ENCODE measurements around the gene MSRB1.

GRCh38 chr16:1961651-1962067 is 18.7 kb upstream of the MSRB1 start:
- no peak for TF ChIP-seq GATA2 (IDR thresholded peaks at IDR 0.05; ENCODE audit: low read depth, low read length)
- TF ChIP-seq GATA3 (IDR thresholded peaks at IDR 0.05; ENCODE audit: low read depth, low read length) = no peak

Data from SH-SY5Y (cell line).